Stomach (tissue), 9 donors: ENCODE results near the gene LGMN. TPM values are rescaled to one million over a fixed set of nuclear protein-coding genes. Genes with fewer than 3 reads are reported as not detected.
A peak's percentile ranks its signal among the peaks of the same experiment; 100 is the strongest.

Source experiments
- DNase-seq, 2 donors: peaks; one replicate each; pipeline versions ENCODE4 v3.0.0 to v3.0.0-alpha.2; 2013 to 2019
- H3K27ac ChIP-seq, 5 donors: fragments of 200-600 bp in 4 of 5; sonication (generic) in 4 of 5; one replicate each; pipeline ENCODE4 v1.5.1; 2013 to 2019; ENCODE audit warnings: mild to moderate bottlenecking in 1 of 5, moderate library complexity in 1 of 5
- H3K27me3 ChIP-seq, 3 donors: fragments of 200-600 bp; sonication (generic); one replicate each; pipeline ENCODE4 v1.5.1; 2017 to 2019; ENCODE audit warnings: mixed run types in 1 of 3
- H3K36me3 ChIP-seq, 4 donors: fragments of 200-600 bp; sonication (generic); 1 replicate in 3 of 4; 2 replicates in 1 of 4; pipeline ENCODE4 v1.5.1; 2016 to 2019
- H3K4me1 ChIP-seq, 4 donors: fragments of 200-600 bp; sonication (generic); one replicate each; pipeline ENCODE4 v1.5.1; 2016 to 2019
- H3K4me3 ChIP-seq, 4 donors: fragments of 200-600 bp; sonication (generic) in 3 of 4; one replicate each; pipeline ENCODE4 v1.5.1; 2016 to 2019; ENCODE audit warnings: mild to moderate bottlenecking in 1 of 4
- H3K9me3 ChIP-seq, 4 donors: fragments of 200-600 bp; sonication (generic); one replicate each; pipeline ENCODE4 v1.5.1; 2016 to 2019
- EP300 ChIP-seq: sonication (generic); formaldehyde crosslinking; IDR thresholded peaks from one replicate; pipeline ENCODE4 v1.6.1; 2017; ENCODE audit warnings: antibody characterized with exemption
- POLR2A ChIP-seq, 4 donors: fragments of 450-650 bp; IDR thresholded peaks; one replicate each; pipeline ENCODE4 v1.6.1; 2016; ENCODE audit warnings: antibody characterized with exemption in 4 of 4, control low read depth in 2 of 4, mild to moderate bottlenecking in 1 of 4, moderate library complexity in 1 of 4
- POLR2AphosphoS5 ChIP-seq, 3 donors: sonication (generic); formaldehyde crosslinking; IDR thresholded peaks; one replicate each; pipeline ENCODE4 v1.6.1; 2016; ENCODE audit warnings: antibody characterized with exemption in 3 of 3
- WGBS, 5 donors: extraction: QIAGEN DNeasy Blood & Tissue Kit in 3 of 5; methylation state at CpG; one replicate each; pipeline versions ENCODE4 v1.1.5 to v1.1.7; 2013 to 2018; 5-methylcytosine and 5-hydroxymethylcytosine counted together
- intact Hi-C: fragments of 100-400 bp; cut with DNase I; formaldehyde crosslinking; loops from one replicate; pipeline ENCODE4 v1.15.1; 2023; ENCODE audit warnings: low total_unique reads
- polyA plus RNA-seq, 3 donors: library from polyadenylated mRNA; stranded (reverse); fragments of 200-250 nt; gene quantifications; one replicate each; pipeline ENCODE4 v1.2.3, GENCODE V29; 2013
- total RNA-seq, 5 donors: library from RNA; depleted of rRNA; stranded (reverse); fragments of >200 nt; gene quantifications; one replicate each; pipeline versions ENCODE4 v1.1.0 to v1.2.3, GENCODE V29; 2014 to 2016
- TF ChIP-seq, protein P1 (sequence below), 7 experiments: fragments of 450-650 bp in 4 of 7; fragments of 200-600 bp in 3 of 7; sonication (generic) in 3 of 7; IDR thresholded peaks; one replicate each; pipeline ENCODE4 v1.5.1; 2016 to 2019; ENCODE audit warnings: antibody characterized with exemption in 7 of 7, control low read depth in 2 of 7, mild to moderate bottlenecking in 1 of 7
- donor health status: healthy with polysubstance abuse.
- donor health status: Bipolar disorder and iron deficiency.
- donor health status: healthy.

The LGMN gene
- total and polyA plus RNA-seq, 8 donors, result 8.2 to 142 (median 50.0) TPM

GRCh38 chr14:92686900-92687427, 61.5 kb downstream of the LGMN start:
- Histone ChIP-seq H3K4me1 (peaks cover 19 to 41% (median 29%) of the 10 kb centered on the region in 4 donors), H3K27me3 (no peaks in the 10 kb centered on the region), H3K27ac (peak overlapping the region in 4 of 5 donors; percentile 0 to 80 (median 64)), H3K9me3 (no peaks in the 10 kb centered on the region), H3K36me3 (peaks cover 6 to 68% (median 50%) of the 10 kb centered on the region in 4 donors), H3K4me3 (peak overlapping the region; percentile 51 to 60 (median 52))
- WGBS, 5 donors, result 8 to 25% (median 16%) methylated on average over 15 to 45 of the region's 45 CpGs
- peak; percentile 86 to 93 for DNase-seq
- TF ChIP-seq POLR2AphosphoS5 (IDR thresholded peaks at IDR 0.05), result peak in 2 of 3 donors; percentile 35 to 59
- TF ChIP-seq, protein P1, sequence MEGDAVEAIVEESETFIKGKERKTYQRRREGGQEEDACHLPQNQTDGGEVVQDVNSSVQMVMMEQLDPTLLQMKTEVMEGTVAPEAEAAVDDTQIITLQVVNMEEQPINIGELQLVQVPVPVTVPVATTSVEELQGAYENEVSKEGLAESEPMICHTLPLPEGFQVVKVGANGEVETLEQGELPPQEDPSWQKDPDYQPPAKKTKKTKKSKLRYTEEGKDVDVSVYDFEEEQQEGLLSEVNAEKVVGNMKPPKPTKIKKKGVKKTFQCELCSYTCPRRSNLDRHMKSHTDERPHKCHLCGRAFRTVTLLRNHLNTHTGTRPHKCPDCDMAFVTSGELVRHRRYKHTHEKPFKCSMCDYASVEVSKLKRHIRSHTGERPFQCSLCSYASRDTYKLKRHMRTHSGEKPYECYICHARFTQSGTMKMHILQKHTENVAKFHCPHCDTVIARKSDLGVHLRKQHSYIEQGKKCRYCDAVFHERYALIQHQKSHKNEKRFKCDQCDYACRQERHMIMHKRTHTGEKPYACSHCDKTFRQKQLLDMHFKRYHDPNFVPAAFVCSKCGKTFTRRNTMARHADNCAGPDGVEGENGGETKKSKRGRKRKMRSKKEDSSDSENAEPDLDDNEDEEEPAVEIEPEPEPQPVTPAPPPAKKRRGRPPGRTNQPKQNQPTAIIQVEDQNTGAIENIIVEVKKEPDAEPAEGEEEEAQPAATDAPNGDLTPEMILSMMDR (IDR thresholded peaks at IDR 0.05), result peak in 5 of 7 experiments; percentile 83 to 100 (median 97)
- TF ChIP-seq POLR2A (IDR thresholded peaks at IDR 0.05), result no peak
- intact Hi-C loops, result no loop called here

GRCh38 chr14:92686411-92686899, 62.0 kb downstream of the LGMN start:
- intact Hi-C loops, result no loop called here
- Histone ChIP-seq H3K4me3 (peak overlapping the region; percentile 51 to 60 (median 52)), H3K36me3 (peaks cover 6 to 70% (median 53%) of the 10 kb centered on the region in 4 donors), H3K4me1 (peaks cover 19 to 42% (median 29%) of the 10 kb centered on the region in 4 donors), H3K27ac (peak overlapping the region in 3 of 5 donors; percentile 0 to 80 (median 72)), H3K27me3 (no peaks in the 10 kb centered on the region), H3K9me3 (no peaks in the 10 kb centered on the region)
- TF ChIP-seq POLR2AphosphoS5 (IDR thresholded peaks at IDR 0.05) (no peak), EP300 (no peak), POLR2A (IDR thresholded peaks at IDR 0.05) (no peak)
- TF ChIP-seq, protein P1 (IDR thresholded peaks at IDR 0.05), result no peak
- 73 to 82% (median 74%) methylated on average over 8 to 9 of the region's 9 CpGs for WGBS, 5 donors
- no peak for DNase-seq

DNA sequence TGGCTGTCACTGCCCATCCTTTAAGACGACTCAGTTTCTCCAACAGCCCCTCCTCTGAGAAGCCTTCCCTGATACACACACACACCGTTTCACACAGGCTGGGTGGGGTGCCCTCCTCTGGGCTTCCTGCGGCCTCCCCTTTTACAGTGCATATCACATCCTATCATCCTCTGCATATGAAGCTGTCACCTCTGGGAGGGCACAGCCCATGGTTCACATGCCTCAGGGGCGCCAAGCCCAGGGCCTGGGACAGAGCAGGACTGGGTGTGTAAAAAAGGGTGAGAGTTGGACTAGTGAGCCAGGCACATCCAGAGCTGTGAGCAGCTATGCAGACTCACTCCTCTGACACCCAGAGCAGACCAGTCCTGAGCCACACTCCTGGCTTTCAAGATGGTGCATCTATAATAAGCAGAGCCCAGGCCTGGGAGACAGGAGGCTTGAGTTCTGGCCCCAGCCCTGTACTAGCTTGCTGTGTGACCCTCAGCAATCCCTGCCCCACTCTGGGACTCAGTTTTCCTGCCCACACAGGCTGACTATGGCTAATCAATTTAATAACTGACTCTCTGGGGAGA, 62.6 kb downstream of the LGMN start:
- no peak for DNase-seq
- H3K27ac ChIP-seq, result peak overlapping the region in 2 of 5 donors; percentile 72 to 80
- H3K4me1 ChIP-seq, result peaks cover 19 to 47% (median 34%) of the 10 kb centered on the region in 4 donors
- intact Hi-C loops, result no loop called here
- TF ChIP-seq, protein P1 (IDR thresholded peaks at IDR 0.05), result no peak
- no peak for TF ChIP-seq EP300
- no peak for TF ChIP-seq POLR2A (IDR thresholded peaks at IDR 0.05)
- no peak for TF ChIP-seq POLR2AphosphoS5 (IDR thresholded peaks at IDR 0.05)
- no peak overlapping the region for H3K4me3 ChIP-seq
- 82 to 96% (median 93%) methylated on average over 4 of the region's 4 CpGs for WGBS, 5 donors
- no peaks in the 10 kb centered on the region for H3K9me3 ChIP-seq
- H3K27me3 ChIP-seq, result no peaks in the 10 kb centered on the region
- peaks cover 6 to 70% (median 53%) of the 10 kb centered on the region in 4 donors for H3K36me3 ChIP-seq

DNA sequence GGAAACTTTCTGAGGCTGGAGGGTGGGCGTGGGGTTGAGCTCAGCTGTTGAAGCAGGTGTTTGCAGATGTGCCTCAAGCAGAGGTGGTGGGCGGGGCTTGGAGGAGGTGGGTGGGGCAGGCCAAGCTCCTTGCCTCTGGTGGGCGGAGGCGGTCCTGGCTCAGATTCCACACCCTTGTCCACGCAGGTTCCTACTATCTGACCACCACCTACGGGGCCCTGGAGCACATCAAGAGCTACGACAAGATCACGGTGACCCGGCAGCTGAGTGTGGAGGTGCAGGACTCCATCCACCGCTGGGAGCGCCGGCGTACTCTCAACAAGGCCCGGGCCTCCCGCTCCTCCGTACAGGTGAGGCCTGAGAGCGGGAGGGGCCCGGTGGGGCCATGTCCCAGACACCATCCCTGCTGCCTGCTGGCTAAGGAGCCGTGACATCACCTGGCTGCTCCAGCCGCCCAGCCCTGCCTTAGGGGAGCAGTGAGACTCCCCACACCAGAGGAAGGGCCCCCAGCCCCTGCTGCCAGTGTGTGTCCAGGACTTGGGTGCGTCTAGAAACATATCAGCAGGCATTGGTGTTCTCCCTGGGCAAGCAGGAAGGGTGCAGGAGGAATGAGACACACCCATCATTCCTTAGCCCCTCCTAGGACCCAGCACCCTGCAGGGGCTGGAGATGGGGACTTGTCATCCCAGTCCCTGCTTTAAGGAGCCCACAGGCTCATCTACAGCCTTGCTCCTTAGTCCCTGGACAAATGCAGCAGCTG, 63.4 kb downstream of the LGMN start:
- H3K4me1 ChIP-seq, result peaks cover 19 to 52% (median 36%) of the 10 kb centered on the region in 4 donors
- H3K36me3 ChIP-seq, result peaks cover 6 to 71% (median 51%) of the 10 kb centered on the region in 4 donors
- WGBS, 5 donors, result 64 to 87% (median 70%) methylated on average over 9 to 21 of the region's 21 CpGs
- TF ChIP-seq POLR2A (IDR thresholded peaks at IDR 0.05) (no peak), EP300 (no peak), POLR2AphosphoS5 (IDR thresholded peaks at IDR 0.05) (no peak)
- TF ChIP-seq, protein P1 (IDR thresholded peaks at IDR 0.05), result no peak
- intact Hi-C loops, result no loop called here
- no peak for DNase-seq
- H3K27ac ChIP-seq, result peak overlapping the region in 1 of 5 donors; percentile 80
- no peaks in the 10 kb centered on the region for H3K27me3 ChIP-seq
- no peak overlapping the region for H3K4me3 ChIP-seq
- no peaks in the 10 kb centered on the region for H3K9me3 ChIP-seq
